ENCODE data around the gene MED6.

- TF ChIP-seq CTCF (conservative IDR thresholded peaks at IDR 0.05 in 1 of 2, IDR thresholded peaks at IDR 0.05 in 1 of 2; ENCODE audit: extremely low read depth in 1 of 2, insufficient read depth in 1 of 2, low read depth in 1 of 2, low read length in 2 of 2), result no peak
- no peak for TF ChIP-seq EZH2 (IDR thresholded peaks at IDR 0.05; ENCODE audit: borderline replicate concordance, low read length)
Observed at GRCh38 chr14:70642303-70643235, 42.1 kb upstream of the MED6 start.
